SK-N-SH (cell line): ENCODE data around the gene ANO2. TPM values are rescaled to one million over a fixed set of nuclear protein-coding genes. Genes with fewer than 3 reads are reported as not detected.

ENCODE experiments used
- CTCF ChIA-PET: fragments of 300-600, 350-600 bp; formaldehyde crosslinking; extraction: SDS; loops from one replicate; lab custom pipeline; 2021; lab: Yijun Ruan, JAX
- POLR2A ChIA-PET: fragments of 350-600 bp; sonication (Branson Sonifier 250); formaldehyde crosslinking; extraction: SDS; loops from one replicate; lab custom pipeline; 2020; ENCODE audit warnings: antibody characterized with exemption, inconsistent platforms; lab: Yijun Ruan, JAX
- DNase-seq: peaks from one replicate; pipeline ENCODE4 v3.0.0; 2012
- H2AFZ ChIP-seq: fragments of 200-600 bp; sonication (generic); 2 replicates; pipeline ENCODE4 v1.8.1; 2016; ENCODE audit warnings: antibody characterized with exemption, mild to moderate bottlenecking, low read depth
- H3F3A ChIP-seq: fragments of 200-600 bp; sonication (generic); replicated peaks from 2 replicates; pipeline ENCODE3; 2016; ENCODE audit warnings: antibody characterized with exemption, mild to moderate bottlenecking; ENCODE audit not compliant: insufficient read depth
- H3K27ac ChIP-seq, 2 experiments: fragments of 200-500 bp in 1 of 2; fragments of 200-600 bp in 1 of 2; sonication (Bioruptor generic) in 1 of 2; sonication (generic), shearing (Covaris generic) in 1 of 2; 2 replicates each; pipeline versions ENCODE4 v1.5.1 to v1.6.1; 2014 to 2016; ENCODE audit warnings: low read depth in 2 of 2, inconsistent platforms in 1 of 2, low read length in 1 of 2, mild to moderate bottlenecking in 1 of 2, mixed read lengths in 1 of 2
- H3K27me3 ChIP-seq: fragments of 200-600 bp; sonication (generic), shearing (Covaris generic); 2 replicates; pipeline ENCODE4 v1.6.1; 2016; ENCODE audit warnings: mixed run types; ENCODE audit not compliant: insufficient read depth
- H3K36me3 ChIP-seq, 2 experiments: fragments of 200-500 bp in 1 of 2; fragments of 200-600 bp in 1 of 2; sonication (Bioruptor generic) in 1 of 2; sonication (generic) in 1 of 2; replicated peaks in 1 of 2; 2 replicates each; pipeline versions ENCODE3 to v1.5.1; 2014 to 2016; ENCODE audit warnings: low read length in 1 of 2, mild to moderate bottlenecking in 1 of 2; ENCODE audit not compliant: insufficient read depth in 2 of 2, control insufficient read depth in 1 of 2
- H3K4me1 ChIP-seq, 2 experiments: fragments of 200-500 bp in 1 of 2; fragments of 200-600 bp in 1 of 2; sonication (Bioruptor generic) in 1 of 2; sonication (generic), shearing (Covaris generic) in 1 of 2; 2 replicates each; pipeline versions ENCODE4 v1.5.1 to v1.6.1; 2014 to 2016; ENCODE audit warnings: low read depth in 1 of 2, low read length in 1 of 2, mixed run types in 1 of 2; ENCODE audit not compliant: insufficient read depth in 2 of 2, control insufficient read depth in 1 of 2
- H3K4me2 ChIP-seq: fragments of 200-600 bp; sonication (generic), shearing (Covaris generic); 2 replicates; pipeline ENCODE4 v1.6.1; 2017; ENCODE audit warnings: mixed run types
- H3K4me3 ChIP-seq, 2 experiments: fragments of 200-500 bp in 1 of 2; fragments of 200-600 bp in 1 of 2; sonication (Bioruptor generic) in 1 of 2; sonication (generic), shearing (Covaris generic) in 1 of 2; 2 replicates each; pipeline versions ENCODE4 v1.5.1 to v1.8.1; 2014 to 2016; ENCODE audit warnings: low read depth in 2 of 2, inconsistent platforms in 1 of 2, low read length in 1 of 2, mild to moderate bottlenecking in 1 of 2, mixed read lengths in 1 of 2, moderate library complexity in 1 of 2
- H3K79me2 ChIP-seq: fragments of 200-600 bp; sonication (generic); 2 replicates; pipeline ENCODE4 v1.8.1; 2017; ENCODE audit warnings: mild to moderate bottlenecking; ENCODE audit not compliant: insufficient read depth
- H3K9ac ChIP-seq: fragments of 200-600 bp; sonication (generic); 2 replicates; pipeline ENCODE4 v1.6.1; 2017; ENCODE audit warnings: mixed run types
- H3K9me2 ChIP-seq: fragments of 200-600 bp; sonication (generic); 2 replicates; pipeline ENCODE4 v1.6.1; 2017; ENCODE audit warnings: mixed run types
- H3K9me3 ChIP-seq: fragments of 200-600 bp; sonication (generic); 2 replicates; pipeline ENCODE4 v1.6.1; 2017; ENCODE audit warnings: mixed run types, mild to moderate bottlenecking, moderate library complexity
- H4K20me1 ChIP-seq: fragments of 200-600 bp; sonication (generic); 2 replicates; pipeline ENCODE4 v1.6.1; 2017; ENCODE audit warnings: mild to moderate bottlenecking, mixed run types; ENCODE audit not compliant: insufficient read depth
- CHD2 ChIP-seq: fragments of 150-350 bp; IDR thresholded peaks from 2 replicates; pipeline ENCODE4 v1.6.1; 2018; ENCODE audit warnings: low read length; ENCODE audit not compliant: partially characterized antibody
- EP300 ChIP-seq, 2 experiments: IDR thresholded peaks; 2 replicates each; pipeline versions ENCODE4 v1.4.0 to v1.6.1; 2012; ENCODE audit warnings: borderline replicate concordance in 1 of 2, low read depth in 1 of 2, low read length in 1 of 2
- FOSL2 ChIP-seq: IDR thresholded peaks from 2 replicates; pipeline ENCODE4 v1.4.0; 2012; ENCODE audit warnings: low read depth, mild to moderate bottlenecking, moderate library complexity, borderline replicate concordance
- GATA2 ChIP-seq: sonication (generic); formaldehyde crosslinking; IDR thresholded peaks from 2 replicates; pipeline ENCODE4 v1.5.0; 2020; ENCODE audit warnings: mild to moderate bottlenecking, missing genetic modification reagents
- IRF3 ChIP-seq: fragments of 150-350 bp; IDR thresholded peaks from 2 replicates; pipeline ENCODE4 v1.6.1; 2016; ENCODE audit warnings: mild to moderate bottlenecking, low read depth, low read length
- JUND ChIP-seq: IDR thresholded peaks from 2 replicates; pipeline ENCODE4 v1.4.0; 2012
- MEF2A ChIP-seq: IDR thresholded peaks from 2 replicates; pipeline ENCODE4 v1.4.0; 2012; ENCODE audit warnings: low read depth, borderline replicate concordance
- MXI1 ChIP-seq: IDR thresholded peaks from 2 replicates; pipeline ENCODE4 v1.6.1; 2012; ENCODE audit warnings: mild to moderate bottlenecking, low read depth, low read length, improper control_type of control experiment
- NRF1 ChIP-seq: IDR thresholded peaks from 2 replicates; pipeline ENCODE4 v1.6.1; 2012; ENCODE audit warnings: low read depth, mild to moderate bottlenecking, low read length
- POLR2AphosphoS5 ChIP-seq: IDR thresholded peaks from 2 replicates; pipeline ENCODE4 v1.6.1; 2012; ENCODE audit warnings: low read depth, low read length
- RAD21 ChIP-seq: IDR thresholded peaks from 2 replicates; pipeline ENCODE4 v1.6.1; 2012; ENCODE audit warnings: mild to moderate bottlenecking, low read length
- RXRA ChIP-seq: IDR thresholded peaks from 2 replicates; pipeline ENCODE4 v1.4.0; 2012; ENCODE audit warnings: low read depth, mild to moderate bottlenecking, borderline replicate concordance
- SMC3 ChIP-seq: IDR thresholded peaks from 2 replicates; pipeline ENCODE4 v1.6.1; 2012; ENCODE audit warnings: low read depth, low read length, improper control_type of control experiment
- TAF1 ChIP-seq: IDR thresholded peaks from 2 replicates; pipeline ENCODE4 v1.6.1; 2012; ENCODE audit warnings: low read depth, mild to moderate bottlenecking, low read length, moderate library complexity, borderline replicate concordance
- USF2 ChIP-seq: fragments of 150-350 bp; IDR thresholded peaks from 2 replicates; pipeline ENCODE4 v1.6.1; 2017; ENCODE audit warnings: antibody characterized with exemption, low read length, low read depth, borderline replicate concordance
- YY1 ChIP-seq: IDR thresholded peaks from 2 replicates; pipeline ENCODE4 v1.4.0; 2012; ENCODE audit warnings: low read depth, mild to moderate bottlenecking
- ZBTB33 ChIP-seq: IDR thresholded peaks from 2 replicates; pipeline ENCODE4 v1.4.0; 2012; ENCODE audit warnings: low read depth, borderline replicate concordance
- WGBS: methylation state at CpG from one replicate; pipeline ENCODE4 v1.1.6; 2017; ENCODE audit warnings: low lambda C conversion rate; 5-methylcytosine and 5-hydroxymethylcytosine counted together
- polyA plus RNA-seq, 3 experiments: library from polyadenylated mRNA; depleted of rRNA; stranded (reverse); fragments of >200 nt; gene quantifications; 2 replicates each; pipeline ENCODE4 v1.2.3, GENCODE V29; 2012
- TF ChIP-seq, protein P1 (sequence below): IDR thresholded peaks from 2 replicates; pipeline ENCODE4 v1.6.1; 2012; ENCODE audit warnings: mild to moderate bottlenecking, low read depth, low read length, moderate library complexity
- TF ChIP-seq, protein P2 (sequence below): IDR thresholded peaks from 2 replicates; pipeline ENCODE4 v1.4.0; 2012; ENCODE audit warnings: low read depth, borderline replicate concordance

The ANO2 gene
- polyA plus RNA-seq, 1 of the 3 experiments (the other 2 are of a cell fraction), result not detected

DNA sequence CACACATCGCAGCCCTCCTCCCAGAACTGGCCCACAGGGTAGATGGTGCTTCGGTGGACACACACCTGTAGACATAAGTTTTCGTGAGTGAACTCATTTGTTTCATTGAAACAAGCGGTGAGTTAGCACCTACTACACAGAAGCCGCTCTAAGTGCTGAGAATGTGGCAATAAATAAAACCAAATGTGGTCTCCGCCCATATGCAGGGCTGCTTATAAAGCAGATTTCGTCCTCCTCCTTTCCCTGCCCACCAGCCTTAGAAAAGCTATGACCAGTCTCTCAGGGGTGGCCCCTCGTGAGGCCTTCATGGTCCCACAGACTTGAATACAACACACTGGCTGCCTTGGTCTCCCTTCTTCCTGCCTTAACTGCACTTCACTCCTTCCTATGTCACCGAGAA is 31.1 kb upstream of the ANO2 start:
- no peaks in the 10 kb centered on the region for H4K20me1 ChIP-seq
- 27% methylated on average over 8 of the region's 9 CpGs for WGBS
- H2AFZ ChIP-seq, result no peak overlapping the region
- H3K4me2 ChIP-seq, result no peak overlapping the region
- no peaks in the 10 kb centered on the region for H3K9me3 ChIP-seq
- POLR2A ChIA-PET, result no interaction called here
- peaks cover 48% of the 10 kb centered on the region; the same call in 1 of the 2 replicates for H3K27me3 ChIP-seq
- H3K9me2 ChIP-seq, result no peaks in the 10 kb centered on the region
- no peak overlapping the region for H3K4me3 ChIP-seq
- no peaks in the 10 kb centered on the region for H3K36me3 ChIP-seq
- H3K79me2 ChIP-seq, result no peaks in the 10 kb centered on the region
- no peak for DNase-seq
- no peak overlapping the region for H3K9ac ChIP-seq
- no peak overlapping the region for H3K27ac ChIP-seq
- no peaks in the 10 kb centered on the region for H3F3A ChIP-seq
- H3K4me1 ChIP-seq, result no peaks in the 10 kb centered on the region
- CTCF ChIA-PET, result interaction anchor here (2.0 to 2.3 kb wide), 2 partner anchors 10 to 12 kb away, joined by 6 to 14 read pairs; no protein-coding TSS in a partner anchor
- TF ChIP-seq RAD21 (no peak), GATA2 (no peak), JUND (no peak), IRF3 (no peak), EP300 (IDR thresholded peaks at IDR 0.05; ENCODE audit: borderline replicate concordance in 1 of 2, low read depth in 1 of 2, low read length in 1 of 2) (no peak), MXI1 (no peak), POLR2AphosphoS5 (no peak), FOSL2 (no peak), TAF1 (no peak)
- TF ChIP-seq, protein P1, sequence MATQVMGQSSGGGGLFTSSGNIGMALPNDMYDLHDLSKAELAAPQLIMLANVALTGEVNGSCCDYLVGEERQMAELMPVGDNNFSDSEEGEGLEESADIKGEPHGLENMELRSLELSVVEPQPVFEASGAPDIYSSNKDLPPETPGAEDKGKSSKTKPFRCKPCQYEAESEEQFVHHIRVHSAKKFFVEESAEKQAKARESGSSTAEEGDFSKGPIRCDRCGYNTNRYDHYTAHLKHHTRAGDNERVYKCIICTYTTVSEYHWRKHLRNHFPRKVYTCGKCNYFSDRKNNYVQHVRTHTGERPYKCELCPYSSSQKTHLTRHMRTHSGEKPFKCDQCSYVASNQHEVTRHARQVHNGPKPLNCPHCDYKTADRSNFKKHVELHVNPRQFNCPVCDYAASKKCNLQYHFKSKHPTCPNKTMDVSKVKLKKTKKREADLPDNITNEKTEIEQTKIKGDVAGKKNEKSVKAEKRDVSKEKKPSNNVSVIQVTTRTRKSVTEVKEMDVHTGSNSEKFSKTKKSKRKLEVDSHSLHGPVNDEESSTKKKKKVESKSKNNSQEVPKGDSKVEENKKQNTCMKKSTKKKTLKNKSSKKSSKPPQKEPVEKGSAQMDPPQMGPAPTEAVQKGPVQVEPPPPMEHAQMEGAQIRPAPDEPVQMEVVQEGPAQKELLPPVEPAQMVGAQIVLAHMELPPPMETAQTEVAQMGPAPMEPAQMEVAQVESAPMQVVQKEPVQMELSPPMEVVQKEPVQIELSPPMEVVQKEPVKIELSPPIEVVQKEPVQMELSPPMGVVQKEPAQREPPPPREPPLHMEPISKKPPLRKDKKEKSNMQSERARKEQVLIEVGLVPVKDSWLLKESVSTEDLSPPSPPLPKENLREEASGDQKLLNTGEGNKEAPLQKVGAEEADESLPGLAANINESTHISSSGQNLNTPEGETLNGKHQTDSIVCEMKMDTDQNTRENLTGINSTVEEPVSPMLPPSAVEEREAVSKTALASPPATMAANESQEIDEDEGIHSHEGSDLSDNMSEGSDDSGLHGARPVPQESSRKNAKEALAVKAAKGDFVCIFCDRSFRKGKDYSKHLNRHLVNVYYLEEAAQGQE, result no peak

- Histone ChIP-seq H3F3A (no peaks in the 10 kb centered on the region), H3K4me3 (no peak overlapping the region), H3K79me2 (no peaks in the 10 kb centered on the region), H2AFZ (no peak overlapping the region), H3K9me3 (no peaks in the 10 kb centered on the region), H3K9ac (no peak overlapping the region), H3K27ac (no peak overlapping the region), H3K27me3 (peaks cover 57% of the 10 kb centered on the region; the same call in 1 of the 2 replicates), H3K9me2 (no peaks in the 10 kb centered on the region), H3K36me3 (no peaks in the 10 kb centered on the region), H3K4me1 (no peaks in the 10 kb centered on the region), H3K4me2 (no peak overlapping the region), H4K20me1 (no peaks in the 10 kb centered on the region)
- ChIA-PET CTCF (interaction anchor here (0.6 to 3.9 kb wide), 6 partner anchors 10 to 222 kb away, joined by 3 to 34 read pairs (median 5); no protein-coding TSS in a partner anchor), POLR2A (no interaction called here)
- 42% methylated on average over 6 of the region's 8 CpGs for WGBS
- no peak for DNase-seq
- TF ChIP-seq, protein P2, sequence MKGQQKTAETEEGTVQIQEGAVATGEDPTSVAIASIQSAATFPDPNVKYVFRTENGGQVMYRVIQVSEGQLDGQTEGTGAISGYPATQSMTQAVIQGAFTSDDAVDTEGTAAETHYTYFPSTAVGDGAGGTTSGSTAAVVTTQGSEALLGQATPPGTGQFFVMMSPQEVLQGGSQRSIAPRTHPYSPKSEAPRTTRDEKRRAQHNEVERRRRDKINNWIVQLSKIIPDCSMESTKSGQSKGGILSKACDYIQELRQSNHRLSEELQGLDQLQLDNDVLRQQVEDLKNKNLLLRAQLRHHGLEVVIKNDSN, result no peak
- TF ChIP-seq RXRA, result no peak
- no peak for TF ChIP-seq EP300 (IDR thresholded peaks at IDR 0.05; ENCODE audit: borderline replicate concordance in 1 of 2, low read depth in 1 of 2, low read length in 1 of 2)
- no peak for TF ChIP-seq NRF1
- TF ChIP-seq USF2, result no peak
- TF ChIP-seq RAD21, result no peak
- no peak for TF ChIP-seq MEF2A
- no peak for TF ChIP-seq YY1
- no peak for TF ChIP-seq CHD2
- TF ChIP-seq SMC3, result no peak
- TF ChIP-seq ZBTB33, result no peak
Measured at GRCh38 chr12:5973461-5974115, 28.5 kb upstream of the ANO2 start.
